ENCODE measurements around the gene IL2RA.

- TF ChIP-seq CTCF (IDR thresholded peaks at IDR 0.05) (no peak), POLR2A (IDR thresholded peaks at IDR 0.05) (no peak), EP300 (IDR thresholded peaks at IDR 0.05) (no peak)
Observed at GRCh38 chr10:6065406-6065805, 3.2 kb upstream of the IL2RA start.
